Dedifferentiated amniotic fluid mesenchymal stem cell (primary cell): ENCODE measurements around the gene PTPRN2.
"Not testable (repeated sequence)": the region's sequence is repeated elsewhere in the genome, so short reads cannot be mapped to it uniquely, and the experiment has no call there.

ENCODE experiments used
- DNase-seq: peaks from one replicate; pipeline ENCODE4 v3.0.0-alpha.2; 2016; ENCODE audit errors: extremely low spot score

PTPRN2 gene

GRCh38 chr7:157849726-157850125, 737.9 kb downstream of the PTPRN2 start:
- DNase-seq, result no peak

GRCh38 chr7:157849341-157849596, 738.4 kb downstream of the PTPRN2 start:
- no peak for DNase-seq

- no peak for DNase-seq
These were observed 738.9 kb downstream of the PTPRN2 start for GRCh38 chr7:157848508-157849340.

GRCh38 chr7:157847756-157848487, 739.7 kb downstream of the PTPRN2 start:
- not testable (repeated sequence) for DNase-seq

GRCh38 chr7:157846746-157847145, 740.9 kb downstream of the PTPRN2 start:
- not testable (repeated sequence) for DNase-seq

- no peak for DNase-seq
These were observed 741.4 kb downstream of the PTPRN2 start for GRCh38 chr7:157846271-157846670.

- DNase-seq, result no peak
These were observed 742.3 kb downstream of the PTPRN2 start for GRCh38 chr7:157845203-157845835.

GRCh38 chr7:157844611-157845010, 743.0 kb downstream of the PTPRN2 start:
- no peak for DNase-seq

- no peak for DNase-seq
These were observed 743.5 kb downstream of the PTPRN2 start for GRCh38 chr7:157844141-157844540.

GRCh38 chr7:157843336-157844140, 744.1 kb downstream of the PTPRN2 start:
- no peak for DNase-seq

GRCh38 chr7:157841773-157842370, 745.8 kb downstream of the PTPRN2 start:
- DNase-seq, result no peak

- DNase-seq, result no peak
These were observed 746.5 kb downstream of the PTPRN2 start for GRCh38 chr7:157840914-157841772.

- DNase-seq, result no peak
These were observed 747.3 kb downstream of the PTPRN2 start for GRCh38 chr7:157840174-157840913.

- DNase-seq, result no peak
These were observed 747.9 kb downstream of the PTPRN2 start for GRCh38 chr7:157839672-157840167.

GRCh38 chr7:157839226-157839625, 748.4 kb downstream of the PTPRN2 start:
- DNase-seq, result no peak

- no peak for DNase-seq
These were observed 750.1 kb downstream of the PTPRN2 start for GRCh38 chr7:157837561-157837960.

GRCh38 chr7:157837047-157837446, 750.6 kb downstream of the PTPRN2 start:
- DNase-seq, result no peak

GRCh38 chr7:157834501-157835163, 753.0 kb downstream of the PTPRN2 start:
- no peak for DNase-seq
